VCaP (cell line): ENCODE results near the gene ZNF664.

Experiments
- H3K27ac ChIP-seq: fragments of 450-650 bp; 2 replicates; pipeline ENCODE4 v1.5.1; 2017
- TF ChIP-seq, protein P1 (sequence below): fragments of 450-650 bp; conservative IDR thresholded peaks from 2 replicates; pipeline ENCODE4 v1.5.1; 2017; ENCODE audit warnings: mild to moderate bottlenecking, moderate library complexity

Gene ZNF664

DNA sequence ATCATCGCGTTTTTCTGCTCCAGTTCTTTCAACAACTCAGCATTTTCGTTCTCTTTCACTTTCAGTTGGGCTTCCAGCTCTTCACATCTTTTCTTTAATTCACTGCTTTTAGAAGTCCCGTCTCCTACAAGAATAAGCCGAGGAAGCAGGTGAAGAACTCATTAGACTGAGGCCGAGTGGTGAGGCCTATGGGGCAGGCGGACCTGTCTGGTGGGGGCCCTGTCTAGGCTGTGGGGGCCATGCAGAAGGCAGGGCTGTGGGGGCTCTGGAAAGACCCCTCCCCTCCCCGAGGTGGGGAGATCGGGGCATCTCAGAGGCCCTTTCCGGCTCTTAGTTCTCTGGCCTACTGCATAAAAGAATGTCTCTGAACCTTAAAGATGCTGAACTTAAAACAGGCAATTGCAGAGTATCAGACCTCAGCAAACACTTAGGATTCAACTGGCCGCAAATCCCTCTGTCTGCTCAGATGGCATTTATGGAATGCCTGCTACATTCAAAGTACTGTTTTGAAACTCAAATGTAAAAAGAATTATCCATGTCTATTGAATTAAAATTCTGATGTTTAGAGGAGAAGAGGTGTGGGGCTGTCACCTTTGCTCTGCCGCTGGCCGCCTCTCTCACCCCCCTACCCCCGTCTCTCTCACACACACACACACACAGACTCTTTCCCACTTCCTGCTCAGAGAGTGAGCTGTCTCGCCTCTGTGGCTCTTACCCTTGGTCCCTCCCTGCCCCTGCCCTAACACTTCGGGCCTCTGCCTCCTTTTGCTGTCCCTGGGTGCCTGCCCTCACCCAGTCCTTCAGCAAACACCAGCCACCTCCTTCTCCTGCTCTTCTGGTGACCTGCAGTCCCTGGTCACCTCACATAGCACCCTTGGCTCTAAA lies 35.1 kb upstream of the ZNF664 start:
- TF ChIP-seq, protein P1, sequence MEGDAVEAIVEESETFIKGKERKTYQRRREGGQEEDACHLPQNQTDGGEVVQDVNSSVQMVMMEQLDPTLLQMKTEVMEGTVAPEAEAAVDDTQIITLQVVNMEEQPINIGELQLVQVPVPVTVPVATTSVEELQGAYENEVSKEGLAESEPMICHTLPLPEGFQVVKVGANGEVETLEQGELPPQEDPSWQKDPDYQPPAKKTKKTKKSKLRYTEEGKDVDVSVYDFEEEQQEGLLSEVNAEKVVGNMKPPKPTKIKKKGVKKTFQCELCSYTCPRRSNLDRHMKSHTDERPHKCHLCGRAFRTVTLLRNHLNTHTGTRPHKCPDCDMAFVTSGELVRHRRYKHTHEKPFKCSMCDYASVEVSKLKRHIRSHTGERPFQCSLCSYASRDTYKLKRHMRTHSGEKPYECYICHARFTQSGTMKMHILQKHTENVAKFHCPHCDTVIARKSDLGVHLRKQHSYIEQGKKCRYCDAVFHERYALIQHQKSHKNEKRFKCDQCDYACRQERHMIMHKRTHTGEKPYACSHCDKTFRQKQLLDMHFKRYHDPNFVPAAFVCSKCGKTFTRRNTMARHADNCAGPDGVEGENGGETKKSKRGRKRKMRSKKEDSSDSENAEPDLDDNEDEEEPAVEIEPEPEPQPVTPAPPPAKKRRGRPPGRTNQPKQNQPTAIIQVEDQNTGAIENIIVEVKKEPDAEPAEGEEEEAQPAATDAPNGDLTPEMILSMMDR, result no peak
- no peak overlapping the region for H3K27ac ChIP-seq

DNA sequence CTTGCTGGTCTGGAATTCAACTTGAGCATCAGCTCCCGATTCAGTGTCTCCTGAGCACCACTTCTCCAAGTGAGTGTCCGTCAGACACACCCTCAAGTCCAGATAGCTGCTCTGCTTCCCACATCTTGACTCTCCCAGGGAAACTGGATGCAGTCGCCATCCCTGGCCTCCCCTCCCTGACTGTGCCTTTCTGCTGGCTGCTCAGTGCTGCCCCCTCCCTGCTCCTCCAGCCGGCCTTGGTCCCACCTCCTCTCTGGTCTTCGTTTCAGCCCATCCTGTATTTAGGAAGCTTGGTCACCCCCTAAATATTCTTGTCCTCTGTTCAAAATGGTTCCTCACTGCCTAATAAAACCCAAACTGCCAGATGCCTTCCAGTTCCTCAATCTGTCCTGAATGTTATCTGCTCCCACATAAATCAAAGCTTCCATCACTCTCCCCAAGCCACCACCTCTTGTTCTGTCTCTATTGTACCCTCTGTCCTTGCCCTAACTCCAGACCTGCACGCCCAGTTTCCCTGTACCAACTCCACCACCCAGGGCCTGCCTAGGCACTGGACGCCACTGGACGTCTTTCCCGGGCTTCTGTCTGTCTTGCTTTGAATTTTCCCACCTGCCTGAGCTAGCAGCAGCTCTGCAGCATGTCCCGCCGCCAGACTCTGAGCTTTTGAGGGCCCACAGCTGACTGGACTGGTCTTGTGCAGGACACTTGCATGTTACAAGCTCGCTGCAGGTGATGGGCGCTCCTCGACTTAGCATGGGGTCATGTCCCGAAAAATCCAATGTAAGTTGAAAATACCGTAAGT lies 34.1 kb upstream of the ZNF664 start:
- H3K27ac ChIP-seq, result no peak overlapping the region
- TF ChIP-seq, protein P1, result peak; percentile 43

DNA sequence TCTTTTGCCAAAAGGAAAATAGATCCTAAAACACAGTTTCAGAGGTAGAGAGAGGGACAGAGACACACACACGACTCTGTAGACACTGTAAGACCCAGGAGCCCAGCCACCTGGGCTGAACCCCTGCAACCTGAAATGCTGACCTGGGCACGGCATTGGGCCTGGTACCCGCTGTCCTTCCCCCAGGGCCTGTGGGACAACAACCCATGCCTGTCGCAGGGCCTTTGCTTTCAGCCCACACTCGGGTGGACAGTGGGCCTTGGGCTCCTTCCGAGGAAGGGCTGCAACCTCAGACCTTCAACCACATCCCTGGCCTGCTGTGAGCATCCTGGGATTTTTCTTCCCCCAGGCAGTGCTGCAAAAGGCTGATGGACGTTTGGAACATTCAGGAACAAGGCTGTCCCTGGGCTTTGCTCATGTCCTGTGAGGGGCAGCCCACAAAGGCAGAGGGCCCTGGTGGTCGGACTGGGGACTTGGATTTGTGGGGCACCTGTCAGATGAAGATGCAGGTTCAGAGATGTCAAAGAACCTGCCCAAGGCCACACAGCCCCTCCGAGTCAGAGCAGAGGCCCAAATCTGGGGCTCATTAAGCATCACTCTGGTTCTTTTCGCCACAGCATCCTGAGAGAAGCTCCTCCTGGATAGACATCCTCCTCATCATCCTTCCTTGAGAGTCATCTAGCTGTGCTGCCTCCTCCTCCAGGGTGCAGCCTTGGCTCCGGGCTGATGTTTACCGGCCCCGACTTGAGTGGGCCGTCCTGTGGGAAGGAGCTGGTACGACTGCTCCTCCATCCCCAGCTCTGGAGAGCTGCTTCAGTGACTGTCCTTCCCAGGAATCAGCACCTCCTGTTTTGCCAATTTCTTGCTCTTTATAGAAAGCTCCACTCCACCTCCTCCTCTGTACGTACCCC lies 33.0 kb upstream of the ZNF664 start:
- TF ChIP-seq, protein P1, result no peak

DNA sequence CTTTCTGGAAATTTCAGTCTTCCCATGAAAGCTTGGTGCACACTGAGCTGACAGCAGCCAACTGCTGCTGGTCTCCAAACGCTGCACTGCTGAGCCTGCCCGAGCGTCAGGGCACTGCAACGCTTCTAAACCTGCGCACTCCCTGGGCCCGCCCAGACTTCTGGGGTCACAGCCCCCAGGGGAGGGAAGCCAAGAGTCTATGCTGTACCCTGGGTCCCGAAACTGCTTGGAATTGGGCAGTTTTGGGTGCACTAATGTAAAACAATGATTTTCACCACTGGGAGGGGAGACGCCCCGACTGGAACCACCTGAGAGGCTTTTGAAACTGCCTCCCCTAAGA lies 32.4 kb upstream of the ZNF664 start:
- no peak overlapping the region for H3K27ac ChIP-seq
- TF ChIP-seq, protein P1, result no peak

More for the DNA sequence above, 33.0 kb upstream of the ZNF664 start:
- no peak overlapping the region for H3K27ac ChIP-seq

DNA sequence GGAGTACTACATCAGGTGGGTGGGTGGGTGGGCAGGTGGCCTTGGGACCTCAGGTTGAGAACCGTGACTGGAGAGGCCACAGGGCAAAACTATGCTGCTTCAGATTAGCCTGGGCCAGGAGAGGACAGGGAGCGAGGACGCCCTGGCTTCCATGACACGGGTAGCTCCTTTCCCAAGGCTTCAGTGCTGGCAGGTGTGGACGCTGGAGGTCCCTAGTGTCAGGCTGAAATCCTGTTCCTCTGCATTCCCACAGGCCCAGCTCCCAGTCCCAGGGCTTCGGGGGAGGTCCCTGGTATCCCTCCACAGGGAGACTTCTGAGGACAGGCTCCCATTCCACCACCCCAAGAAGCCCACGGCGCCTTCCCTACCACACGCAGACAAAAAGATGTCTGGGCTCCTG lies 32.0 kb upstream of the ZNF664 start:
- no peak overlapping the region for H3K27ac ChIP-seq
- TF ChIP-seq, protein P1, result no peak

DNA sequence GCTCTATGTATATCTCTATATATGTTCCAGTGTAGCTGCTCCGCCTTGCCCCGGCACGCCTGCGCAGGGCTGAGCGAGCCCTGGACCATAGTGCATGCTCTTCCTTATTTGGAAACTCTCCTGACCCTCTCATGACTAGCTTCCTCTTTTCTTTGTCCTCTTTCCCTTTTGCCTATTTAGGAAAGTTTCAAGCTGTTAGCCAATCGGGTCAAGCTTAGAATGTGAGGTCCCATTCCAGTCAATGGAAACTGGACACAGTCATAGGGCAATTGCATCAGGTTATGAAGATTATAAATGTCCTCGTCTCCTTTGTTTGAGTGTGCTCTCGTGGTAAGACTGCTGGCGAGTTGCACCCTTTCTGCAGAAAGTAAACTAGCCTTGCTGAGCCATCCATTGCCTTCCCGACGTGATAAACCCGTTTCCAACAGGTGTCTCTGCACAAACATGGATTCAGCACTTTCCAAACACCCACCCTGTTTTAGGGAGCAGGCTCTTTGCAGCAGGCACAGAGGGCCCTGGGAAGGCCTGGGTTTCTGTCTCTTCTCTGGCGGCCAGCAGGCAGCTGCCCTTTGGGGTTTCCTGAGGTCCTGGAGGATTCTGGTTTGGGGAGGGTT lies 31.3 kb upstream of the ZNF664 start:
- TF ChIP-seq, protein P1, result no peak
- H3K27ac ChIP-seq, result no peak overlapping the region
